ENCODE data around the gene ERCC5.

Gene ERCC5

GRCh38 chr13:102881819-102882686 is 36.2 kb downstream of the ERCC5 start:
- no peak for DNase-seq (ENCODE audit: low read depth in 1 of 2, low spot score in 1 of 2)

GRCh38 chr13:102892503-102892902 is 46.7 kb downstream of the ERCC5 start:
- DNase-seq (ENCODE audit: low read depth in 1 of 2, low spot score in 1 of 2), result no peak

- DNase-seq (ENCODE audit: low read depth in 1 of 2, low spot score in 1 of 2), result no peak
Observed at GRCh38 chr13:102897371-102898138, 51.7 kb downstream of the ERCC5 start.

- DNase-seq (ENCODE audit: low read depth in 1 of 2, low spot score in 1 of 2), result no peak
Observed at GRCh38 chr13:102900193-102900608, 54.4 kb downstream of the ERCC5 start.

- no peak for DNase-seq (ENCODE audit: low read depth in 1 of 2, low spot score in 1 of 2)
Observed at GRCh38 chr13:102901056-102901455, 55.2 kb downstream of the ERCC5 start.

GRCh38 chr13:102901615-102902305 is 55.9 kb downstream of the ERCC5 start:
- DNase-seq (ENCODE audit: low read depth in 1 of 2, low spot score in 1 of 2), result no peak

GRCh38 chr13:102902789-102903347 is 57.0 kb downstream of the ERCC5 start:
- DNase-seq (ENCODE audit: low read depth in 1 of 2, low spot score in 1 of 2), result no peak

GRCh38 chr13:102903659-102904407 is 58.0 kb downstream of the ERCC5 start:
- no peak for DNase-seq (ENCODE audit: low read depth in 1 of 2, low spot score in 1 of 2)

GRCh38 chr13:102904408-102904862 is 58.6 kb downstream of the ERCC5 start:
- DNase-seq (ENCODE audit: low read depth in 1 of 2, low spot score in 1 of 2), result no peak

- no peak for DNase-seq (ENCODE audit: low read depth in 1 of 2, low spot score in 1 of 2)
Observed at GRCh38 chr13:102905905-102906771, 60.3 kb downstream of the ERCC5 start.

- no peak for DNase-seq (ENCODE audit: low read depth in 1 of 2, low spot score in 1 of 2)
Observed at GRCh38 chr13:102907016-102907756, 61.4 kb downstream of the ERCC5 start.

GRCh38 chr13:102907886-102908515 is 62.2 kb downstream of the ERCC5 start:
- no peak for DNase-seq (ENCODE audit: low read depth in 1 of 2, low spot score in 1 of 2)

GRCh38 chr13:102909971-102910370 is 64.1 kb downstream of the ERCC5 start:
- no peak for DNase-seq (ENCODE audit: low read depth in 1 of 2, low spot score in 1 of 2)

- no peak for DNase-seq (ENCODE audit: low read depth in 1 of 2, low spot score in 1 of 2)
Observed at GRCh38 chr13:102911336-102911735, 65.5 kb downstream of the ERCC5 start.

- DNase-seq (ENCODE audit: low read depth in 1 of 2, low spot score in 1 of 2), result no peak
Observed at GRCh38 chr13:102912599-102912998, 66.8 kb downstream of the ERCC5 start.

- no peak for DNase-seq (ENCODE audit: low read depth in 1 of 2, low spot score in 1 of 2)
Observed at GRCh38 chr13:102913914-102914313, 68.1 kb downstream of the ERCC5 start.

GRCh38 chr13:102914339-102914930 is 68.6 kb downstream of the ERCC5 start:
- DNase-seq (ENCODE audit: low read depth in 1 of 2, low spot score in 1 of 2), result no peak

- DNase-seq (ENCODE audit: low read depth in 1 of 2, low spot score in 1 of 2), result no peak
Observed at GRCh38 chr13:102915393-102915930, 69.6 kb downstream of the ERCC5 start.
